ENCODE measurements around the gene UMPS. TPM values are rescaled to one million over a fixed set of nuclear protein-coding genes. Genes with fewer than 3 reads are reported as not detected.
"Not testable (repeated sequence)": the region's sequence is repeated elsewhere in the genome, so short reads cannot be mapped to it uniquely, and the experiment has no call there.

UMPS gene
- total RNA-seq, 2 experiments from 2014 or later = 29.6 to 34.1 TPM

DNA sequence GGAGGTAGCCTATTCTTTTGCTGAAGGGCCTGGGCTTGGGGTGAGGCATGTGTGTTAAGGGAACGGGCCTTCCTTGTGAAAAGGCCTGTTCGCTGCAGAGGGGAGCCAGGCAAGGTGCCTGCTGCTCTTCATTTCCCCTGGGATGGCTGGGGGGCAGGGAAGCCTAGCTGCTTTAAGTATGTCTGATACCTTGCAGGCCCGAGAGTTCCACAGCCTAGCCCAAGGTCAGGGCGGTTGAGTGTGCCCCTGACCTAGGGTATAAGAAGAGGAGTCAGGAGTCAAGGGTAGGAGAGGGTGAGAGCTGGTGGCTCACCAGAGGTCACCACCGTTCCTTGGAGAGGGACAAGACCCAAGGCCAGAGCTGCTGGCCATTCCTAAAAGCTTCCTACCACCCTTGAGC, 46.6 kb downstream of the UMPS start:
- no peak for DNase-seq
- CTCF ChIA-PET = no interaction called here
- Mint-ChIP-seq H3K9me3 (no peaks in the 10 kb centered on the region), H3K27me3 (ENCODE audit: low read depth) (peaks cover 2% of the 10 kb centered on the region), H3K4me1 (ENCODE audit: low read depth) (peaks cover 10% of the 10 kb centered on the region), H3K36me3 (ENCODE audit: low read depth) (no peaks in the 10 kb centered on the region), H3K27ac (no peak overlapping the region), H3K4me3 (no peak overlapping the region)
- intact Hi-C loops (cut with micrococcal nuclease) = no loop called here

DNA sequence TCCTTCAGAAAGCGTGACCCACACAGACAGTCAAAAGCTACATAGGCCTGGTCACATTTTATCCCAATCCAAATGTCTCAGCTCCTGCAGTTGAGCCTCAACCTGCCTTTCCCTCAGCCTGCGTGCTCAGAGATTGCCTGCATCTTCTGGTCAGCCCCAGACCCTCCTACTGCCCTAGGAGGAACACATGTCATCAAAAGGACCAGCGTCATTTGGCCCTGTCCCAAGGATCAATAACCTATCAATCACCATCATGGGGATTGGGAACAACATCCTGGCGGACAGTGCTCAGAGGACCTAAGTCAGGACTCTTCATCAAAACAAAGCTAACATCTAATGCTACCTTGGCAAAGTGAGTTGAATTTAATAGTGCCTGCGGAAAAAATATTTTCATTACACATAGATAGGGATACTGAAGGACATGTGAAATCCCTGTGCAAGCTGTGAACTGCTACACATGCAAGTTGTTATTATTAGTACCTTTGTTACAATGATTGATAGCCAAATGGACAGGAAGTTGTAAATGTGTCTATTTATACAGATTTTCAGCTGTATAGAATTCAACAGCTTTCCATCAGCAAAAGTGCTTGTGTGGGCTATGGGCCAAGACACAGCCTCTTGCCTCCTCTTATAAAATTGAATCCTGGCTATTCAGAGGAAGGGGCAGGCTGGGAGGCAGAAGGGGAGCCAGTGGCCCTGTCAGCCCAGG, 47.7 kb downstream of the UMPS start:
- intact Hi-C loops (cut with micrococcal nuclease) = no loop called here
- Mint-ChIP-seq H3K4me3 (no peak overlapping the region), H3K36me3 (ENCODE audit: low read depth) (no peaks in the 10 kb centered on the region), H3K27me3 (ENCODE audit: low read depth) (no peaks in the 10 kb centered on the region), H3K9me3 (no peaks in the 10 kb centered on the region), H3K4me1 (ENCODE audit: low read depth) (peaks cover 10% of the 10 kb centered on the region), H3K27ac (no peak overlapping the region)
- CTCF ChIA-PET = interaction anchor here (0.9 to 1.4 kb wide), 3 partner anchors 10 to 123 kb away, joined by 3 to 6 read pairs (median 3); no protein-coding TSS in a partner anchor
- DNase-seq = no peak

DNA sequence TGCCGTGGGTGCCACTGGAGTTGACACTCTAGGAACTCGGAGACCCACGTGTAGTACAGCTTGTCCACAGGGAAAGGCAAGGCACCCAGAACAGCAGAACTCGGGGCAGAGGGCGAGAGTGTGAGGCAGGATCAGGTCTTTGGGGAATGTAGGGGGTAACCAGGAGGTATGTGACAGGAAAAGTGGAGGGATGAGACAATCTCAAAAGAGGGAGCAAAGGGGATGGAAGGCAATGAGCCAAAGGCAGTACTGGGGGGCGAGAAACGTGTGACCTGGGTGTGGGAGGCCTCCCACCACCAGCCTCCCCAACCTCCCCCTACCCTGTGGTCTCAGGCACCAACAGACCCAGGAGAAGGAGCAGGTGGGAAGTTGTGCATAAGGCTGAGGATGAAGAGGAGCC, 48.9 kb downstream of the UMPS start:
- Mint-ChIP-seq H3K4me3 (no peak overlapping the region), H3K9me3 (no peaks in the 10 kb centered on the region), H3K27ac (no peak overlapping the region), H3K27me3 (ENCODE audit: low read depth) (no peaks in the 10 kb centered on the region), H3K36me3 (ENCODE audit: low read depth) (no peaks in the 10 kb centered on the region), H3K4me1 (ENCODE audit: low read depth) (peaks cover 10% of the 10 kb centered on the region)
- intact Hi-C loops (cut with micrococcal nuclease) = no loop called here
- CTCF ChIA-PET = interaction anchor here (1.2 kb wide), 1 partner anchor 122 kb away, joined by 3 read pairs; no protein-coding TSS in a partner anchor
- DNase-seq = no peak

DNA sequence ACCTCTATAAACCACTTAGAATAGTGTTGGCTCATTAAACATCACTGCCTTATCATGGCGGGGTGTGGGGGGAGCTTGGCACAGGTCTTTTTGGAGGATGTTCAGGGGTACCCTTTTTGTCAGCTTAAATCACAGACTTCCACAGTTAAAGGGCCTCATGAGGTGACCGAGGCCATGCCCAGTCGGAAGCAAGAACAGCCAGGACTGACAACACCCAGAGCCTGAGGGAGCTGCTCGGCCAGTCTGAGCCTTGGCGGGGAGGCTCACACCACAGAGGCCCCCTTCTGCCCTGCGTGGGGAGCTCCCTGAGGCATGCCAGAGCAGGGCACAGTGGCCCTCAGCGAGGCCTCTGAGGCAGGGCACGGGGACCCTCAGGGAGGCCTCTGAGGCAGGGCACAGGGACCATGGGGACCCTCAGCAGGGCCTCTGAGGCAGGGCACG, 49.5 kb downstream of the UMPS start:
- Mint-ChIP-seq H3K36me3 (ENCODE audit: low read depth) (no peaks in the 10 kb centered on the region), H3K4me1 (ENCODE audit: low read depth) (peaks cover 10% of the 10 kb centered on the region), H3K27ac (no peak overlapping the region), H3K9me3 (no peaks in the 10 kb centered on the region), H3K27me3 (ENCODE audit: low read depth) (no peaks in the 10 kb centered on the region), H3K4me3 (no peak overlapping the region)
- CTCF ChIA-PET = interaction anchor here (1.2 to 1.4 kb wide), 2 partner anchors 18 to 122 kb away, joined by 5 to 6 read pairs; no protein-coding TSS in a partner anchor
- intact Hi-C loops (cut with micrococcal nuclease) = no loop called here
- no peak for DNase-seq

DNA sequence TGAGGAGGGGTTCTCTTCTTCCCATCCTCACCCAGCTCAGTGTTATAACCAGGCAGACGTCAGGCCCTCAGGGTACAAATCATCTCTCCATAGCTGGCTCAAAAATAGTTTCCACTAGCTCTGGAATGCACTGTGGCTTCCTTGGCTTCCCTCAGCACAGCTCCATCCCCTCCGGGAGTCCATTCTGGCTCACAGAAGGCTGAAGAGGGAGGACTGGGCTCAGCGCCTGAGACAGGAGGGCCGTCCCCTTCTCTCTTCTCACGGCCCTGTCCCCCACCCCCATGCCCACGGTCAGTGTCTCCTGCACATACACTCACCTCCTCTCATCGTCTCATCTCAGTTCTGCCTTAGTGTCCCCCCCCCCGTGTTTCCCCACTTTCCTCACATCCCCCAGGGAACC, 50.1 kb downstream of the UMPS start:
- Mint-ChIP-seq H3K36me3 (ENCODE audit: low read depth) (no peaks in the 10 kb centered on the region), H3K9me3 (no peaks in the 10 kb centered on the region), H3K4me3 (no peak overlapping the region), H3K27ac (no peak overlapping the region), H3K27me3 (ENCODE audit: low read depth) (no peaks in the 10 kb centered on the region), H3K4me1 (ENCODE audit: low read depth) (peaks cover 10% of the 10 kb centered on the region)
- DNase-seq = no peak
- intact Hi-C loops (cut with micrococcal nuclease) = no loop called here
- CTCF ChIA-PET = interaction anchor here (1.2 to 1.4 kb wide), 2 partner anchors 19 to 121 kb away, joined by 5 to 6 read pairs; no protein-coding TSS in a partner anchor

DNA sequence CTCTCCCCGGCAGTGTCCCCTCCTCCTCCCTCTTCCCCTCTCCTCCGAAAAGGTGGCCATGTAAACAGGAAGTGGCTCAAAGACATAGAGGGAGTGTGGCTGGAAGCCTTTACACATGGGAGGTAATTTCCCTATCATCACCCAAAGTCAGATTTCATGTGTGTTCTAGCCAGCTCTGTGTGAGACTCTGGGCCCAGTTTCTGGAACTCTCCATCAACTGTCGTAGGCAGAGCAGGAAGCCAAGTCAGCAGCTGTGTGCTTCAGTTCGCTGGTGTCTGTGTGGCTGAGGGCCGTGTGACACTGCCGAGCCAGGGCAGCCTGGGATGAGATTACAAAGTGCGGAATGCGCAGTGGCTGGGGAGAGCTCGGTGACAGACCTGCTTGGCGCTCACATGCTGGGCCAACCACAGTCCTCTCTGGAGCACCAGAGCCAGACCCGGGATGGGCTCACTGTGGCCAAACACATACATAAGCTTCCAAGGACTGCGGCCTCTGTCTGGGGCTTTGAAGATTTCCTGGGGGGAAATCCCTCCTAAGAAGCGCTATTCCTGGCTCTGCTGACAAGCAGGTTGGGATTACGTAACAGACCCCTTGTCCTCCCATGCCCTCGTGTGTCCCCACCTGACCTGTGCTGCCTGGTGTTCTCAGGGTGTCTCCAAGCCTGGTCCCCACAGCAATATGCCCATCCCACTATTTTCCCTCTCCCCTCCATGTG, 50.7 kb downstream of the UMPS start:
- CTCF ChIA-PET = interaction anchor here (1.2 to 1.4 kb wide), 2 partner anchors 20 to 120 kb away, joined by 5 to 6 read pairs; no protein-coding TSS in a partner anchor
- intact Hi-C loops (cut with micrococcal nuclease) = no loop called here
- H3K9me3 Mint-ChIP-seq = no peaks in the 10 kb centered on the region
- no peak overlapping the region for H3K27ac Mint-ChIP-seq
- H3K27me3 Mint-ChIP-seq (ENCODE audit: low read depth) = no peaks in the 10 kb centered on the region
- H3K36me3 Mint-ChIP-seq (ENCODE audit: low read depth) = no peaks in the 10 kb centered on the region
- DNase-seq = peak; percentile 22
- H3K4me3 Mint-ChIP-seq = no peak overlapping the region
- peaks cover 10% of the 10 kb centered on the region for H3K4me1 Mint-ChIP-seq (ENCODE audit: low read depth)

DNA sequence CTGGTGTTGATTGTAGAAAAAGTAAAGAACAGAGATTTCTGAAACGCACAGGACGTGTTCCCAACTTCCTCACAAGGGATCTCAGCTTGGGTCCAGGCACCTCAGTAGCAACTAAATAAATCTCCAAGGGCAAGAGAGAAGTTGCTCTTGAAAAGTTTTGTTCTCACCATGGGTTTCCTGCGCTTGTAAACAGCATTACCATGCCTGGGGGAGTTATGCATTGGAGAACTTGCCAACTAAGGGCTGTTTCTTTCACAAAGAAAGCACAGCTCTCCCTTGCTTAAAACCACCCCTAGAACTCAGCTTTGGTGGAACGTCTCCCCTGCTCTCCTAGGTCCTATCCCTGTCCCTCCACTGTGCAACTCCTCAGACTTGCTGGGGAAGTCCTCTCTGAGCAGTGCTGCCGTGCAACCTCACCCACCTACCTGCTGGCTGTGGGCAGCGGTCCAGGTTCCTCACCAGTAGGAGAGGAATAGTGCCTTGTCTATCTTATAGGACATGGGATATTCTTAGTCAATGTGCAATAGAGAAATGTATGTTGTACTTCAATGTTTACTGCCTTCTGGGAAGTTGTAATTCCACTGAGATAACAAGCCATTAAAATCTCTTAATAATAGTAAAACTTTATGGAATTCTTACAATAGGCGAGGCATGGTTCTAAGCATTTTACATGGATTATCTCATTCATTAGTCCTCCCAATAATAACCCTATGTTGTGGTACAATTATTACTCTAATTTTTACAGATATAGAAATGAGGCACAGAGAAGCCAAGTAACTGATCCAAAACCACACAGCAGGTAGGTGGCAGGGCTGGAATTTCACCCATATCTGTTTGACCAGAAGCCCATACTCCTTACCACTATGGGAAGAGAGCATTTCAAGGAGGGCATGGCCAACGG, 51.5 kb downstream of the UMPS start:
- CTCF ChIA-PET = no interaction called here
- H3K27ac Mint-ChIP-seq = no peak overlapping the region
- no peaks in the 10 kb centered on the region for H3K36me3 Mint-ChIP-seq (ENCODE audit: low read depth)
- intact Hi-C loops (cut with micrococcal nuclease) = no loop called here
- H3K4me1 Mint-ChIP-seq (ENCODE audit: low read depth) = peaks cover 10% of the 10 kb centered on the region
- H3K4me3 Mint-ChIP-seq = no peak overlapping the region
- H3K27me3 Mint-ChIP-seq (ENCODE audit: low read depth) = no peaks in the 10 kb centered on the region
- no peak for DNase-seq
- H3K9me3 Mint-ChIP-seq = no peaks in the 10 kb centered on the region

DNA sequence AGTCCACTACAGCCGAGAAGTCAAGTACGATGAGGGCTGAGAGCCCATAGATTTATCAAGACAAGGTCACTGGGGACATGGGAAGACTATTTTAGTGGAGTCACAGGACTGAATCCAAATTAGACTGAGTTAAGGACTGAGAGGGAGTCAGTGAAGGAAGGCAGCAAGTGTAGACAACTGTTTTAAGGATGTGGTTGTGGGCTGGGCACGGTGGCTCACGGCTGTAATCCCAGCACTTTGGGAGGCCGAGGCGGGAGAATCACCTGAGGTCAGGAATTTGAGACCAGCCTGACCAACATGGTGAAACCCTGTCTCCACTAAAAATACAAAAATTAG, 52.1 kb downstream of the UMPS start:
- H3K4me3 Mint-ChIP-seq; H3K27ac Mint-ChIP-seq; H3K4me1 Mint-ChIP-seq (ENCODE audit: low read depth); H3K9me3 Mint-ChIP-seq; H3K27me3 Mint-ChIP-seq (ENCODE audit: low read depth); H3K36me3 Mint-ChIP-seq (ENCODE audit: low read depth); DNase-seq; CTCF ChIA-PET; intact Hi-C loops (cut with micrococcal nuclease): not testable (repeated sequence)

DNA sequence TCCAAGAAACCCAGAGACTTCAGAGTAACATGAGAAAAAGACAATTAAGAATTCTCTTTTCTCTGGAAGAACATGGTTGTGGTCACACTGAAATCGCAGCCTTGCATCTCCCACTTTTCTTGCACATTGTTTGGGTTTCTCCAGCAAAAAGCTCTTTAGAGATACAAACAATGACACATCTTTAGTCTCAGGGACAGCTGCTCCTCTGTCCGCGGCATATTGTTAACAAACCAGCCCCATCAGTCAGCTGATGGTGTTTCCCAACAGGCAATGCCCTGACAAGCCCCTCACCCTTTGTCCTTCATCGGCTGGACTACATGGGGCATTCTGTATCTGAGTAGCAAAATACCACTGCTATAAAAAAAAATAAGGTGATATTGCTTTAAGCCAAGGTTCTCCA, 53.4 kb downstream of the UMPS start:
- Mint-ChIP-seq H3K27ac (no peak overlapping the region), H3K4me3 (no peak overlapping the region), H3K27me3 (ENCODE audit: low read depth) (no peaks in the 10 kb centered on the region), H3K9me3 (no peaks in the 10 kb centered on the region), H3K4me1 (ENCODE audit: low read depth) (peaks cover 10% of the 10 kb centered on the region), H3K36me3 (ENCODE audit: low read depth) (no peaks in the 10 kb centered on the region)
- intact Hi-C loops (cut with micrococcal nuclease) = no loop called here
- CTCF ChIA-PET = interaction anchor here (1.5 kb wide), 1 partner anchor 118 kb away, joined by 7 read pairs; no protein-coding TSS in a partner anchor
- no peak for DNase-seq

DNA sequence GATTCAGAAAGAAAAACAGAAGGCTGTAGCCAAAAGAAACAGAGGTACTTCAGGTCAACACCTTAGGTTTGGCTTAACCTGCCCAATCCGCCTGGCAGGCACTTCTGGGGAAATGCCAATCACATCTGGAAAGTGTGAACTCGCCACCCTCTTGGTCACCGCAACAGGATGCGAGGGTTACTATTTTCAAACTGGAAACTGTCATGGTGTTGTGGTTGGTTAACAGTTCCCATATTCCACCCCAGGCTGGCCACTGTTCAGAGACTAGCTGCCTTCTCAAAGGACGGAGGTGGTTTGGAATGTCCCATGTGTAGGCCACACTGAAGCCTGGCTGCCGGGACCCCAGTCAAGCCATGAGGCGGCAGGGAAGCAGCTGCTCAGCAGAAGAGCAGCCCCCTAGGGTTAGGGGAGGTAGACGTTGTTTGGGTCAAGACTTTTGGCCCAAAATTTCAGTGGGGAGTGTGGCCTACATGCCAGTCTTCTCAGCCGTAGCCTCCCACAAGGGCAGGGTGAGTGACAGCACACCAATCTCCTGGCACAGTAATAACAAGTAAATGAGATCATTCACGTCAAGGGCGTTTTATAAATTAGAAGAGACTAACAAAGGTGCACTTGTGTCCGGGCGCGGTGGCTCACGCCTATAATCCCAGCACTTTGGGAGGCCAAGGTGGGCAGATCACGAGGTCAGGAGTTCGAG, 54.6 kb downstream of the UMPS start:
- Mint-ChIP-seq H3K4me1 (ENCODE audit: low read depth) (peaks cover 10% of the 10 kb centered on the region), H3K4me3 (no peak overlapping the region), H3K9me3 (no peaks in the 10 kb centered on the region), H3K27ac (no peak overlapping the region), H3K27me3 (ENCODE audit: low read depth) (no peaks in the 10 kb centered on the region), H3K36me3 (ENCODE audit: low read depth) (no peaks in the 10 kb centered on the region)
- no peak for DNase-seq
- CTCF ChIA-PET = interaction anchor here (0.6 to 1.5 kb wide), 4 partner anchors 117 to 1074 kb away, joined by 3 to 7 read pairs (median 4); no protein-coding TSS in a partner anchor
- intact Hi-C loops (cut with micrococcal nuclease) = no loop called here

DNA sequence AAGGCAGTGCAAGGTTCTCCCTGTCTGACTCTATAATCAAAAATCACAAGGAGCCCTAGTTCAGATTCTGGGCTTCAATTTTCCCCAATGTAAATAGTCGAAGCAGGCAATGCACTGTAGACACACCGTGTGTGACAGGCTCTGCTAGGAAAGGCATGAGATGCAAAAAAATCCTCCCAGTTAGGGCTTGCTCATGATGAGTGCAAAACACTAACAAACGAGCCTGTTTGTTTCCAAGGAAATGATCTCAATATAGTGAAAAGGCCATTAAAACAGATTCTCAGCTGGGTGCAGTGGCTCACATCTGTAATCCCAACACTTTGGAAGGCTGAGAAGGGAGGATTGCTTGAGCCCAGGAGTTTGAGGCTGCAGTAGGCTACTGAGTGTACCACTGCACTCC, 55.7 kb downstream of the UMPS start:
- Mint-ChIP-seq H3K27ac (no peak overlapping the region), H3K4me1 (ENCODE audit: low read depth) (peaks cover 2% of the 10 kb centered on the region), H3K9me3 (no peaks in the 10 kb centered on the region), H3K27me3 (ENCODE audit: low read depth) (no peaks in the 10 kb centered on the region), H3K4me3 (no peak overlapping the region), H3K36me3 (ENCODE audit: low read depth) (no peaks in the 10 kb centered on the region)
- CTCF ChIA-PET = interaction anchor here (0.6 to 2.9 kb wide), 7 partner anchors 13 to 118 kb away, joined by 3 to 18 read pairs (median 4); no protein-coding TSS in a partner anchor
- intact Hi-C loops (cut with micrococcal nuclease) = loop anchor here (1.0 kb wide), 1 partner anchor 115 kb away; no protein-coding TSS in a partner anchor
- no peak for DNase-seq
